NCI-H1436 treated with DMSO at 0.1 percent for 48 hours (cell line): ENCODE data around the gene SEC14L1.
A peak's percentile ranks its signal among the peaks of the same experiment; 100 is the strongest.

Experiments
- DNase-seq: peaks from one replicate; lab custom pipeline; 2025; lab: John Stamatoyannopoulos, UW

The SEC14L1 gene

DNA sequence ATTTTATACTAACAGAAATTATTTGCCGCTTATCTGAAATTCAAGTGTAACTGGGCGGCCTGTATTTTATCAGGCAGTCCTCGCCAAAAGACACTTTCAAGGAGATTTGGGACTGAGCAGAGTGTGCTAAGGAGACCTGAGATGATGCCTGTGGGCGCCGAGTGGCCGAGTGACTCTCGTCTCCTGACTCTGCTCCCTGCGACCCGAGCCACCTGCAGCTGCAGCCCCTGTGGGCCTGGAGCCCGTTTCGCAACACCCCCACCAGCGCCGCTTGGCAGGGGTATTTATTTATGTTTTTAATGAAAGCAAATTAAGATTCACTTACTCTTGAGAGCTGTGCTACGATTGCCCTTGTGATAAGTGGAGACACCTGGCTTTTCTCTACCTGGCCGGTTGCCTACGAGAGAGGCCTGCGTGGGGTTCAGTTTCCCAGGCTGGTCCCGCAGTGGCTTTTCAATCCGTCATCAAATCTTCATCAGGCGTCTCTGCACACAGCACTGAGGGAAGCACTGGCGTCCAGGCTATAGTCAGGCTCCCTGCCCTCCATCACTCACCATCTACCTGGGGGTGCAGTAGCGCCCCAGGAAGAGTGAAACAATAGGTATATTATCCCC lies 124.0 kb downstream of the SEC14L1 start:
- DNase-seq = peak; percentile 85

DNA sequence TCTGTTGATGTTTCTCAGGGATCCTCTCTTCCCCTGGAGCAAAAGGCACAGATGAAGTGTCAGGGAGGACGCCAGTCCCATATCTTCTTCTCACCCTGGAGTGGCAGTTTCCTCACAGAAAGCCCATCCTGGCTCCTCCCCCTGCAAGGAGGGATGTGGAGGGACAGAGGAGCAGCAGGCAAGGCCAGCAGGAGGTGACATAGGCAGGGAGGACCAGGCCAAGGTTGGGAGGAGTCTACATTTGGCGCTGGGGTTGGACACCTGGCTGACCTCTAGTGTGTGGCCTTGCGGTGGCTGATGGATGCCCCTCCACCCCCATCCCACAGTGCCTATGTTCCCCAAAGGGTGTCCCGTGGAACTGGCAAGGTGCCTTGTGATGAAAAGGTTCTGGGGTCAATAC lies 125.4 kb downstream of the SEC14L1 start:
- DNase-seq = no peak
